Suprapubic skin (tissue), 3 donors: Measurements from ENCODE around the gene FXYD3.

Experiments
- CTCF ChIP-seq, 2 donors: fragments of 200-600 bp in 1 of 2; fragments of 450-650 bp in 1 of 2; sonication (generic) in 1 of 2; IDR thresholded peaks; one replicate each; pipeline ENCODE4 v1.5.1; 2016 to 2019; ENCODE audit warnings: antibody characterized with exemption in 2 of 2, mild to moderate bottlenecking in 1 of 2, moderate library complexity in 1 of 2
- POLR2A ChIP-seq, 2 donors: fragments of 450-650 bp; IDR thresholded peaks; one replicate each; pipeline ENCODE4 v1.6.1; 2017; ENCODE audit warnings: antibody characterized with exemption in 2 of 2, mild to moderate bottlenecking in 2 of 2, moderate library complexity in 2 of 2

- no peak for TF ChIP-seq POLR2A (IDR thresholded peaks at IDR 0.05)
- TF ChIP-seq CTCF (IDR thresholded peaks at IDR 0.05): no peak
These were observed 29.2 kb upstream of the FXYD3 start for GRCh38 chr19:35086455-35086854.
